Astrocyte (in vitro differentiated cells and primary cell): ENCODE measurements around the gene TMEM183A. TPM values are rescaled to one million over a fixed set of nuclear protein-coding genes. Genes with fewer than 3 reads are reported as not detected.

Source experiments
- DNase-seq: peaks from one replicate; pipeline ENCODE4 v3.0.0-alpha.2; 2010; ENCODE audit warnings: low read depth
- FAIRE-seq: peaks from 2 replicates; lab custom pipeline; 2011; peaks lifted over from hg19 to GRCh38; lab: Jason Lieb, UNC
- H2AFZ ChIP-seq: 2 replicates; pipeline ENCODE4 v1.6.0; 2012; ENCODE audit warnings: low read depth, low read length, inconsistent platforms
- H3K27ac ChIP-seq: 2 replicates; pipeline ENCODE4 v1.5.1; 2011; ENCODE audit warnings: low read depth, low read length, inconsistent platforms
- H3K27me3 ChIP-seq: 2 replicates; pipeline ENCODE4 v1.6.0; 2011; ENCODE audit warnings: low read length, inconsistent platforms; ENCODE audit not compliant: insufficient read depth
- H3K36me3 ChIP-seq: 2 replicates; pipeline ENCODE4 v1.5.1; 2011; ENCODE audit warnings: low read length, inconsistent platforms; ENCODE audit not compliant: insufficient read depth
- H3K4me1 ChIP-seq: 2 replicates; pipeline ENCODE4 v1.5.1; 2011; ENCODE audit warnings: low read length, inconsistent platforms; ENCODE audit not compliant: insufficient read depth
- H3K4me2 ChIP-seq: 2 replicates; pipeline ENCODE4 v1.6.0; 2012; ENCODE audit warnings: low read length, inconsistent platforms
- H3K4me3 ChIP-seq: 2 replicates; pipeline ENCODE4 v1.5.1; 2011; ENCODE audit warnings: low read depth, mild to moderate bottlenecking, low read length, inconsistent platforms; ENCODE audit not compliant: insufficient read depth
- H3K79me2 ChIP-seq: 2 replicates; pipeline ENCODE4 v1.6.0; 2012; ENCODE audit warnings: mild to moderate bottlenecking, low read length, inconsistent platforms; ENCODE audit not compliant: insufficient read depth
- H3K9ac ChIP-seq: 2 replicates; pipeline ENCODE4 v1.6.0; 2012; ENCODE audit warnings: mild to moderate bottlenecking, low read length, inconsistent platforms
- H3K9me3 ChIP-seq: 2 replicates; pipeline ENCODE4 v1.5.1; 2012; ENCODE audit warnings: low read depth, mild to moderate bottlenecking, low read length, inconsistent platforms; ENCODE audit not compliant: insufficient read depth
- H4K20me1 ChIP-seq: 2 replicates; pipeline ENCODE4 v1.6.0; 2012; ENCODE audit warnings: low read length, inconsistent platforms; ENCODE audit not compliant: insufficient read depth
- H3K27ac Mint-ChIP-seq: one replicate; pipeline ENCODE4 v1.8.0; 2021; ENCODE audit warnings: mild to moderate bottlenecking, mixed read lengths; ENCODE audit not compliant: unreplicated experiment
- H3K27me3 Mint-ChIP-seq: one replicate; pipeline ENCODE4 v1.8.0; 2021; ENCODE audit warnings: low read depth, mixed read lengths; ENCODE audit not compliant: unreplicated experiment
- H3K36me3 Mint-ChIP-seq: one replicate; pipeline ENCODE4 v1.8.0; 2021; ENCODE audit warnings: low read depth, mixed read lengths; ENCODE audit not compliant: unreplicated experiment
- H3K4me1 Mint-ChIP-seq: one replicate; pipeline ENCODE4 v1.8.0; 2021; ENCODE audit warnings: low read depth, mixed read lengths; ENCODE audit not compliant: unreplicated experiment
- H3K4me3 Mint-ChIP-seq: one replicate; pipeline ENCODE4 v1.8.0; 2021; ENCODE audit warnings: mild to moderate bottlenecking, moderate library complexity, mixed read lengths; ENCODE audit not compliant: unreplicated experiment
- H3K9me3 Mint-ChIP-seq: one replicate; pipeline ENCODE4 v1.8.0; 2021; ENCODE audit warnings: mild to moderate bottlenecking, mixed read lengths; ENCODE audit not compliant: unreplicated experiment
- CTCF ChIP-seq: IDR thresholded peaks from 2 replicates; pipeline ENCODE4 v1.5.1; 2011; ENCODE audit warnings: low read depth, mild to moderate bottlenecking, inconsistent platforms, low read length, moderate library complexity; ENCODE audit not compliant: insufficient read depth
- EZH2 ChIP-seq: IDR thresholded peaks from 2 replicates; pipeline ENCODE4 v1.6.1; 2012; ENCODE audit warnings: mild to moderate bottlenecking, low read length, inconsistent platforms; ENCODE audit not compliant: insufficient read depth
- total RNA-seq: library from RNA; stranded (reverse); gene quantifications from 2 replicates; pipeline ENCODE4 v1.2.1, GENCODE V29; 2021

TMEM183A gene
- total RNA-seq, 1 donor from 2014 or later, result 68.6 TPM

GRCh38 chr1:203045821-203046594 lies 38.8 kb downstream of the TMEM183A start:
- no peaks in the 10 kb centered on the region for H4K20me1 ChIP-seq

GRCh38 chr1:203046984-203047630 lies 39.9 kb downstream of the TMEM183A start:
- no peak overlapping the region for H3K4me3 ChIP-seq
- H3K27ac ChIP-seq, result no peak overlapping the region
- no peaks in the 10 kb centered on the region for H3K9me3 ChIP-seq
- H3K9ac ChIP-seq, result no peak overlapping the region
- Mint-ChIP-seq H3K9me3 (no peaks in the 10 kb centered on the region), H3K27ac (no peak overlapping the region), H3K4me1 (peaks cover 18% of the 10 kb centered on the region), H3K36me3 (peaks cover 37% of the 10 kb centered on the region), H3K4me3 (no peak overlapping the region), H3K27me3 (peaks cover 33% of the 10 kb centered on the region)
- peaks cover 12% of the 10 kb centered on the region for H3K4me1 ChIP-seq
- H3K27me3 ChIP-seq, result no peaks in the 10 kb centered on the region
- DNase-seq (peak; percentile 83), FAIRE-seq (peak; percentile 83)
- no peak overlapping the region for H2AFZ ChIP-seq
- no peaks in the 10 kb centered on the region for H3K79me2 ChIP-seq
- H3K4me2 ChIP-seq, result peak overlapping the region; percentile 48
- TF ChIP-seq CTCF, result no peak
- TF ChIP-seq EZH2, result no peak
- H4K20me1 ChIP-seq, result no peaks in the 10 kb centered on the region
- H3K36me3 ChIP-seq, result no peaks in the 10 kb centered on the region

More at GRCh38 chr1:203045821-203046594, 38.8 kb downstream of the TMEM183A start:
- DNase-seq (peak; percentile 18), FAIRE-seq (no peak)
- H3K27ac Mint-ChIP-seq, result no peak overlapping the region
- Histone ChIP-seq H3K36me3 (no peaks in the 10 kb centered on the region), H2AFZ (no peak overlapping the region), H3K4me3 (no peak overlapping the region), H3K9me3 (no peaks in the 10 kb centered on the region), H3K27ac (no peak overlapping the region), H3K79me2 (no peaks in the 10 kb centered on the region), H3K4me2 (no peak overlapping the region), H3K4me1 (peaks cover 12% of the 10 kb centered on the region), H3K9ac (no peak overlapping the region), H3K27me3 (no peaks in the 10 kb centered on the region)
- H3K27me3 Mint-ChIP-seq, result peaks cover 32% of the 10 kb centered on the region
- H3K9me3 Mint-ChIP-seq, result no peaks in the 10 kb centered on the region
- H3K4me3 Mint-ChIP-seq, result no peak overlapping the region
- peaks cover 39% of the 10 kb centered on the region for H3K36me3 Mint-ChIP-seq
- H3K4me1 Mint-ChIP-seq, result peaks cover 18% of the 10 kb centered on the region
- no peak for TF ChIP-seq EZH2
- TF ChIP-seq CTCF, result no peak
